K562 (cell line): ENCODE results near the gene F2. TPM values are rescaled to one million over a fixed set of nuclear protein-coding genes. Genes with fewer than 3 reads are reported as not detected.

Experiments used
- ATAC-seq: fragments of 200-7000 bp; cut with Tn5 transposase; 3 replicates; pipeline ENCODE4 v1.9.1; 2020; ENCODE audit warnings: moderate library complexity
- BruUV-seq: library from RNA; stranded (reverse); fragments of 400-500 nt; replicated peaks from 2 replicates; lab custom pipeline; 2021; lab: Mats Ljungman, UMichigan
- CTCF ChIA-PET: fragments of 300-600 bp; formaldehyde crosslinking; extraction: SDS; loops from one replicate; lab custom pipeline; 2021; ENCODE audit warnings: low intra/inter-chr PET ratio; lab: Yijun Ruan, JAX
- POLR2A ChIA-PET: fragments of 300-600, 350-650 bp; sonication (Branson Sonifier 250); formaldehyde crosslinking; extraction: SDS; loops from one replicate; lab custom pipeline; 2021; ENCODE audit warnings: antibody characterized with exemption, inconsistent platforms; lab: Yijun Ruan, JAX
- DNase-seq, 4 experiments: peaks; one replicate each; pipeline versions ENCODE4 v3.0.0 to v3.0.0-alpha.2; 2011 to 2018; ENCODE audit warnings: low spot score in 3 of 4, mixed read lengths in 3 of 4; ENCODE audit errors: extremely low read depth in 1 of 4
- FAIRE-seq: peaks from 2 replicates; lab custom pipeline; 2011; peaks lifted over from hg19 to GRCh38; lab: Jason Lieb, UNC
- H2AFZ ChIP-seq: 2 replicates; pipeline ENCODE4 v1.6.0; 2011; ENCODE audit warnings: low read depth, low read length, control low read depth, inconsistent platforms
- H3K27ac ChIP-seq: fragments of 200-600 bp; 3 replicates; pipeline ENCODE4 v1.8.0; 2011; ENCODE audit warnings: low read depth, mild to moderate bottlenecking, control low read depth, inconsistent platforms, low read length, moderate library complexity, mixed read lengths; ENCODE audit errors: extremely low read depth
- H3K27me3 ChIP-seq, 2 experiments: fragments of 300-600 bp in 1 of 2; 2 replicates in 1 of 2; 3 replicates in 1 of 2; pipeline versions ENCODE4 v1.6.0 to v1.8.0; 2011; ENCODE audit warnings: inconsistent platforms in 2 of 2, low read length in 2 of 2, mild to moderate bottlenecking in 1 of 2, mixed read lengths in 1 of 2, moderate library complexity in 1 of 2; ENCODE audit not compliant: control insufficient read depth in 2 of 2, insufficient read depth in 2 of 2
- H3K36me3 ChIP-seq: fragments of 300-600 bp; 3 replicates; pipeline ENCODE4 v1.8.0; 2011; ENCODE audit warnings: mild to moderate bottlenecking, low read length, inconsistent platforms; ENCODE audit not compliant: control insufficient read depth, insufficient read depth
- H3K4me1 ChIP-seq, 2 experiments: fragments of 200-600 bp in 1 of 2; replicated peaks in 1 of 2; 2 replicates in 1 of 2; 3 replicates in 1 of 2; pipeline versions ENCODE4 v1.5.1 to v1.8.0; 2011; ENCODE audit warnings: inconsistent platforms in 2 of 2, low read length in 2 of 2, mild to moderate bottlenecking in 1 of 2, mixed read lengths in 1 of 2, moderate library complexity in 1 of 2; ENCODE audit not compliant: control insufficient read depth in 2 of 2, insufficient read depth in 2 of 2
- H3K4me2 ChIP-seq: 2 replicates; pipeline ENCODE4 v1.6.1; 2011; ENCODE audit warnings: low read length, control low read depth, inconsistent platforms, mixed read lengths; ENCODE audit not compliant: insufficient read depth
- H3K4me3 ChIP-seq: fragments of 200-600 bp; sonication (generic), shearing (Covaris generic); 2 replicates; pipeline ENCODE4 v1.5.1; 2016; ENCODE audit warnings: control low read depth, inconsistent platforms
- H3K79me2 ChIP-seq: fragments of 200-600 bp; 3 replicates; pipeline ENCODE4 v1.8.0; 2011; ENCODE audit warnings: low read length, inconsistent platforms; ENCODE audit not compliant: control insufficient read depth, insufficient read depth
- H3K9ac ChIP-seq, 2 experiments: 2 replicates each; pipeline versions ENCODE4 v1.6.0 to v1.6.1; 2011; ENCODE audit warnings: low read depth in 2 of 2, low read length in 2 of 2, control low read depth in 1 of 2, inconsistent platforms in 1 of 2, mild to moderate bottlenecking in 1 of 2, mixed read lengths in 1 of 2; ENCODE audit not compliant: insufficient read depth in 1 of 2
- H3K9me1 ChIP-seq: one replicate; pipeline ENCODE4 v1.6.0; 2011; ENCODE audit warnings: inconsistent platforms, mild to moderate bottlenecking, low read length, moderate library complexity; ENCODE audit not compliant: control insufficient read depth, insufficient read depth
- H3K9me3 ChIP-seq: replicated peaks from 2 replicates; pipeline ENCODE4 v1.5.1; 2011; ENCODE audit warnings: low read depth, low read length, inconsistent platforms; ENCODE audit not compliant: control insufficient read depth, insufficient read depth
- H4K20me1 ChIP-seq: replicated peaks from 2 replicates; pipeline ENCODE4 v1.6.1; 2011; ENCODE audit warnings: low read length, inconsistent platforms, mixed read lengths; ENCODE audit not compliant: control insufficient read depth, insufficient read depth
- BRD4 ChIP-seq: fragments of 200-600 bp; sonication (generic); IDR thresholded peaks from 2 replicates; pipeline ENCODE4 v1.6.1; 2017; ENCODE audit warnings: inconsistent platforms
- CREBBP ChIP-seq: IDR thresholded peaks from one replicate; pipeline ENCODE4 v1.6.1; 2012; ENCODE audit warnings: low read depth, mild to moderate bottlenecking, control low read depth, inconsistent platforms, low read length
- HOMEZ ChIP-seq: fragments of 250-450 bp; sonication (Bioruptor Pico); IDR thresholded peaks from 2 replicates; pipeline ENCODE4 v1.4.0; 2020; ENCODE audit warnings: mild to moderate bottlenecking, moderate library complexity
- LCOR ChIP-seq: sonication (generic); formaldehyde crosslinking; IDR thresholded peaks from 2 replicates; pipeline ENCODE4 v1.8.0; 2022; ENCODE audit warnings: mild to moderate bottlenecking, missing genetic modification reagents
- NFE2L1 ChIP-seq: fragments of 450-650 bp; IDR thresholded peaks from 2 replicates; pipeline ENCODE4 v1.6.1; 2016; ENCODE audit warnings: missing genetic modification characterization, low read depth, mild to moderate bottlenecking, missing compliant biosample characterization, moderate library complexity, borderline replicate concordance
- PHF20 ChIP-seq: fragments of 450-650 bp; IDR thresholded peaks from 2 replicates; pipeline ENCODE4 v1.6.1; 2018; ENCODE audit not compliant: partially characterized antibody
- SRSF3 ChIP-seq: fragments of 200-400 bp; formaldehyde crosslinking; IDR thresholded peaks from 2 replicates; pipeline ENCODE4 v1.6.1; 2016; ENCODE audit warnings: mild to moderate bottlenecking, low read length, moderate library complexity; ENCODE audit not compliant: insufficient read depth
- ZNF407 ChIP-seq: fragments of 450-650 bp; IDR thresholded peaks from 2 replicates; pipeline ENCODE4 v1.6.1; 2016; ENCODE audit warnings: low read depth
- ZNF592 ChIP-seq: fragments of 450-650 bp; IDR thresholded peaks from 2 replicates; pipeline ENCODE4 v1.6.1; 2017; ENCODE audit warnings: antibody characterized with exemption, mild to moderate bottlenecking
- in situ Hi-C: fragments of 300-500 bp; cut with MboI; formaldehyde crosslinking; loops from 4 replicates; pipeline ENCODE4 v1.15.0; 2018; ENCODE audit warnings: inconsistent platforms, mixed read lengths
- intact Hi-C: fragments of 100-400 bp; cut with micrococcal nuclease; formaldehyde crosslinking; loops from 2 replicates; pipeline ENCODE4 v1.14.2; 2022
- polyA plus RNA-seq, 8 experiments: library from polyadenylated mRNA; depleted of rRNA in 4 of 8; stranded (reverse) in 5 of 8; unstranded in 3 of 8; fragments of >200 nt; fragmentation: Nextera tagmentation in 2 of 8; fragmentation: Illumina TruSeq in 1 of 8; extraction: Ambion mirVana in 2 of 8; extraction: Trizol in 1 of 8; gene quantifications; 2 replicates each; pipeline versions ENCODE4 v1.2.1 to v1.2.3, GENCODE V29; 2011 to 2014; ENCODE audit warnings: inconsistent platforms in 1 of 8, missing spikeins in 1 of 8
- total RNA-seq, 7 experiments: library from RNA; depleted of rRNA in 6 of 7; stranded (reverse); fragments of >200 nt in 6 of 7; fragmentation: Illumina TruSeq in 2 of 7; extraction: Trizol in 2 of 7; gene quantifications; 2 replicates each; pipeline versions ENCODE4 v1.2.1 to v1.2.3, GENCODE V29; 2011 to 2021; ENCODE audit warnings: low replicate concordance in 1 of 7

The F2 gene
- total and polyA plus RNA-seq, 9 of the 15 experiments (the other 6 are each of a cell fraction or from before 2014, with no cell fraction given), result 0.16 TPM; not detected in 8

- CTCF ChIA-PET, result no interaction called here
- Histone ChIP-seq H3K4me2 (no peak overlapping the region), H4K20me1 (no peaks in the 10 kb centered on the region), H2AFZ (no peak overlapping the region), H3K27ac (no peak overlapping the region), H3K9ac (no peak overlapping the region), H3K9me1 (no peaks in the 10 kb centered on the region), H3K79me2 (no peaks in the 10 kb centered on the region), H3K9me3 (no peaks in the 10 kb centered on the region), H3K27me3 (no peaks in the 10 kb centered on the region), H3K4me1 (no peaks in the 10 kb centered on the region), H3K36me3 (peaks cover 90% of the 10 kb centered on the region), H3K4me3 (no peak overlapping the region)
- FAIRE-seq, result no peak
- BruUV-seq, result no TSS peak
- POLR2A ChIA-PET, result interaction anchor here (1.1 kb wide), 1 partner anchor 19 kb away, joined by 3 read pairs; no protein-coding TSS in a partner anchor
- no peak for DNase-seq
- no peak for ATAC-seq
- intact Hi-C loops, result loop anchor here (5.0 kb wide), 1 partner anchor 36 kb away; no protein-coding TSS in a partner anchor
- in situ Hi-C loops, result no loop called here
- no peak for TF ChIP-seq PHF20
- TF ChIP-seq SRSF3, result no peak
- TF ChIP-seq CREBBP, result no peak
- TF ChIP-seq LCOR (CRISPR knock-in tag), result no peak
- TF ChIP-seq ZNF407, result no peak
- no peak for TF ChIP-seq ZNF592
- no peak for TF ChIP-seq HOMEZ (CRISPR knock-in tag)
- TF ChIP-seq BRD4, result no peak
- TF ChIP-seq NFE2L1 (tag), result no peak
Measured at GRCh38 chr11:46755962-46756361, 36.9 kb downstream of the F2 start.
